Activated T-cell treated with anti-CD3 and anti-CD28 coated beads, Interleukin-2, amount 50 U/mL, for 72 hours (primary cell): ENCODE data around the gene CACNA2D2. TPM values are rescaled to one million over a fixed set of nuclear protein-coding genes. Genes with fewer than 3 reads are reported as not detected.

Source experiments
- ATAC-seq, 2 donors: fragments of 150-1000 bp; cut with Tn5 transposase; replicated peaks in 1 of 2; 2 replicates each; pipeline ENCODE4 v1.10.0; 2021; ENCODE audit warnings: moderate library complexity in 2 of 2, mild to moderate bottlenecking in 1 of 2
- DNase-seq, 2 donors: peaks; one replicate each; pipeline ENCODE4 v3.0.0; 2021 to 2022; ENCODE audit warnings: mixed read lengths in 1 of 2
- H3K27ac Mint-ChIP-seq: one replicate; pipeline ENCODE4 v1.8.0; 2022; ENCODE audit warnings: mild to moderate bottlenecking, moderate library complexity, mixed read lengths
- H3K27me3 Mint-ChIP-seq: one replicate; pipeline ENCODE4 v1.8.0; 2022; ENCODE audit warnings: low read depth, mixed read lengths
- H3K36me3 Mint-ChIP-seq, 2 donors: one replicate each; pipeline ENCODE4 v1.8.0; 2022; ENCODE audit warnings: mixed read lengths in 2 of 2, mild to moderate bottlenecking in 1 of 2; ENCODE audit not compliant: insufficient read depth in 2 of 2
- H3K4me1 Mint-ChIP-seq: one replicate; pipeline ENCODE4 v1.8.0; 2022; ENCODE audit warnings: low read depth, mixed read lengths
- H3K4me3 Mint-ChIP-seq, 2 donors: one replicate each; pipeline ENCODE4 v1.8.0; 2022; ENCODE audit warnings: mild to moderate bottlenecking in 2 of 2, mixed read lengths in 2 of 2, moderate library complexity in 2 of 2
- H3K9me3 Mint-ChIP-seq, 2 donors: one replicate each; pipeline ENCODE4 v1.8.0; 2022; ENCODE audit warnings: mixed read lengths in 2 of 2
- total RNA-seq, 2 donors: library from RNA; stranded (reverse); gene quantifications; one replicate each; pipeline ENCODE4 v1.2.3, GENCODE V29; 2022

Gene CACNA2D2
- total RNA-seq, 2 donors from 2014 or later: 3.3 to 5.4 TPM

DNA sequence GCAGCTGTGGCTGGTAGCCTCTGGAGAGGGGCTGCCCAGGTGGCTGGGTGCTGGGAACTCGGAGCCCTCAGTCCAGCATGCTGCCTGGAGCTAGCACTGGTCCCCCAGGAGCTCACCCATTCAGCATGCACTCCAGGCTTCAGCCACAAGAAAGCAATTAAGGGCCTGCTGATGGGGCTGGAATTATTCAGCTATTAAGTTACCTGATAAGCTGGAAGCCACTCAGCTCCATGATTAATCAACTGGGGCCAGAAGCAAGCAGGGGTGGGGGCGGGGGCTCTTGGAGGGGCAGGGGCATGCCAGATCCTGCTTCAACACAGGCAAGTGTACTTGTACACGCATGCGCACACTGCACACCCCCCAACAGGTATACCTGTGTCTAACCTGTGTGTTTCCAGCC is 122.1 kb downstream of the CACNA2D2 start:
- H3K4me1 Mint-ChIP-seq: no peaks in the 10 kb centered on the region
- H3K4me3 Mint-ChIP-seq: no peak overlapping the region
- H3K27ac Mint-ChIP-seq: no peak overlapping the region
- H3K9me3 Mint-ChIP-seq: no peaks in the 10 kb centered on the region
- no peak for DNase-seq
- no peak for ATAC-seq
- no peaks in the 10 kb centered on the region for H3K27me3 Mint-ChIP-seq
- H3K36me3 Mint-ChIP-seq: no peaks in the 10 kb centered on the region

DNA sequence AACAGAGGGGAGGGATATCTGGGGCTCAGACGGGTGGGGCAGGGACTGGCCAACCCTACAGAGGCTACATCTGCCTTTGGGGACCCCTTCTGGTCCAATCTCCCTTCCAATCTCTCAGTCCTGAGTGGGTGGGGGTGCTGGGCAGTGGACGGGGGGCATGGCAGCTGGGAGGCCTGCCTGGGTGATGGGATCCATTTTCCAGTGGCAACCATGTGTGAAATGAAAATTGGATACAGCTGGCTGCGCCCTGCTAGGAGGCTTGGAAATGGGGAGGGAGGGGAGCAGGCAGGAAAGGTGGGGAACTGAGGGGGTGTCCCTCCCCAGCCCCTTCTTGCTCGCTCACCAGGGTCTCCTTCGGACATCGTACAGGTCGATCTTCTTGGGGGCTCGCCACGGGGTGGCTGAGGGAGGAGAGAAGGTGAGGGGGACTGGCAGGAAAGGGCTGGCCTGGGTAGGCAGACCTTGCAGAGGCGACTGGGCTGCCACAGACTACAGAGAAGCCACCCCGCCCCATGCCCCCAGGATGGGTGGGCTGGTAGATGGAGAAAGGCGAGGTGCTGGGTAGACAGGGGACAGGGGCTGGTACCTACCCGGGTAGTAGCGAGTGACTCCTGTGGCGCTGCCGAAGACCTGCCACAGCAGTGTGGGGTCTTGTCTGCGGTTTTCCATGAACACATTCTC is 122.9 kb downstream of the CACNA2D2 start:
- H3K27me3 Mint-ChIP-seq: no peaks in the 10 kb centered on the region
- H3K9me3 Mint-ChIP-seq: no peaks in the 10 kb centered on the region
- ATAC-seq (no peak), DNase-seq (no peak)
- no peaks in the 10 kb centered on the region for H3K36me3 Mint-ChIP-seq
- H3K4me3 Mint-ChIP-seq: no peak overlapping the region
- H3K4me1 Mint-ChIP-seq: no peaks in the 10 kb centered on the region
- H3K27ac Mint-ChIP-seq: no peak overlapping the region

DNA sequence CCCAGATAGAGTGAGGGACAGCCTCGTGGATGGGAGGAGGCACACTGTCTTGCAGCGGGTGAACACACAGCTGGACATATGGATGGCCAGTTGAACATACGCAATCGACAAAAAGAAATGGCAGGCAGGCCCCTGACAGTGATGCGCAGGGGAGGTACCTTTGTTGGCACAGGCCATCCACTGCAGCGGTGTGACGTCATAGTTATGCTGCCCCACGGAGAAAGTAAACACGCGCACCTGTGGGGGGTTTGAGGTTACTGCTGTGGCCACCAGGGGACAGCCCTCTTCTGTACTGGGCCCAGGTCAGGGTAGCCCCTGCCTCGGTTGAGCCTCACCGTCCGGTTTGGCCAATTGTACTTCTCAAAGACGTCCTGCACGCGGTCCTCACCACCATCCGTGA is 124.7 kb downstream of the CACNA2D2 start:
- no peaks in the 10 kb centered on the region for H3K9me3 Mint-ChIP-seq
- DNase-seq (no peak), ATAC-seq (no peak)
- no peaks in the 10 kb centered on the region for H3K4me1 Mint-ChIP-seq
- H3K36me3 Mint-ChIP-seq: no peaks in the 10 kb centered on the region
- no peak overlapping the region for H3K4me3 Mint-ChIP-seq
- H3K27ac Mint-ChIP-seq: no peak overlapping the region
- H3K27me3 Mint-ChIP-seq: no peaks in the 10 kb centered on the region

DNA sequence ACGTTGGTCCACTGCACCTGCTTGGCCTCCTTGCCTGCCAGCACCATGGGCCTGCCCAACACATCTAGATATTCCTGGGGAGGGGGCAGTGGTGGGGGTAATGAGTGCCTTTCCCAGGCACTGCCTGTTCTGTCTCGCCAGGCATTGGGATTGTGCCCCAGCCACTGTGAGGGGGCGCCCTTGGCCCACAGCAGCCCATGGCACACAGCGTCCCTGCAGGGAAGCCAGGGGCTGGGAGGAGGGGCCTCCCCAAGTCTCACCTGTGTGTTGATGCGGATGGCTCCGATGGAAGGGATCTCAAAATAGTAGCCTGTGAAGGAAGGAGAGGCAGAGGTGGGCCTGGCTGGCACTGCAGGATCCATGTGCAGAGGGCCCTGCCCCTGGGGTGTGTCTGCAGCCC is 125.4 kb downstream of the CACNA2D2 start:
- Mint-ChIP-seq H3K9me3 (no peaks in the 10 kb centered on the region), H3K27me3 (no peaks in the 10 kb centered on the region), H3K4me3 (no peak overlapping the region), H3K4me1 (peaks cover 1% of the 10 kb centered on the region), H3K36me3 (no peaks in the 10 kb centered on the region), H3K27ac (no peak overlapping the region)
- no peak for ATAC-seq
- DNase-seq: no peak

DNA sequence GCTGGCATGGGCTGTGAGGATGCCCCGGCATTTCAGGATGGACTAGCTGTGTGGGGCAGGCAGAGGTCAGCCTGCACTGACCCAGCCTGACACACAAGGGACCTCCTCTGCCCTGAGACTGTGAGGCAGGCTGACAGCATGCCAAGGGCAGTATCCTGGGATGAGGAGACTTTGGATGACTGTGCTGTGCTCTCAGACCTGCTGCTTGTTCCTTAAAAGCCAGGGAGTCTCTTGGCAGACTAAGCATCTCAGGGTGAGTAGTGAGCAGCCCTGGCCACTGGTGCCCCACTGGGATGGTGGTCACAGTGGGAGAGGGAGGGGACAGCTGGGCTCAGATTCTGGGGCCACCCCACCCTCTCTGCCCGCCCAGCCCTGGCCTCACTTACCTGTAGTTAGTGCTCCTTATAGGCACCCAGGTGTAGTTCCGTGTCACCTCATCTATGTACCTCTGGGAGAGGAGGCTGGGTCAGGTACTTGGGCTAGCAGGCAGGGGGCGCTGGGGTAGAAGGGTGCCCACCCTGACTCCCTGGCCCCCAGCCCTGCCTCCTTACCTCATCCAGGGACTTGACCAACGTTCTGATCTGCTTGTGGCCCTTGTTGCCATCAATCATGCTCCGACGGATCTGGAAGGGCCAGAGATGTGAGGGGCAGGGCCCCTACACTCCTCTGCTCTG is 128.0 kb downstream of the CACNA2D2 start:
- ATAC-seq: no peak
- H3K36me3 Mint-ChIP-seq: no peaks in the 10 kb centered on the region
- no peaks in the 10 kb centered on the region for H3K27me3 Mint-ChIP-seq
- no peak for DNase-seq
- H3K4me3 Mint-ChIP-seq: no peak overlapping the region
- no peak overlapping the region for H3K27ac Mint-ChIP-seq
- H3K4me1 Mint-ChIP-seq: peaks cover 7% of the 10 kb centered on the region
- H3K9me3 Mint-ChIP-seq: no peaks in the 10 kb centered on the region

DNA sequence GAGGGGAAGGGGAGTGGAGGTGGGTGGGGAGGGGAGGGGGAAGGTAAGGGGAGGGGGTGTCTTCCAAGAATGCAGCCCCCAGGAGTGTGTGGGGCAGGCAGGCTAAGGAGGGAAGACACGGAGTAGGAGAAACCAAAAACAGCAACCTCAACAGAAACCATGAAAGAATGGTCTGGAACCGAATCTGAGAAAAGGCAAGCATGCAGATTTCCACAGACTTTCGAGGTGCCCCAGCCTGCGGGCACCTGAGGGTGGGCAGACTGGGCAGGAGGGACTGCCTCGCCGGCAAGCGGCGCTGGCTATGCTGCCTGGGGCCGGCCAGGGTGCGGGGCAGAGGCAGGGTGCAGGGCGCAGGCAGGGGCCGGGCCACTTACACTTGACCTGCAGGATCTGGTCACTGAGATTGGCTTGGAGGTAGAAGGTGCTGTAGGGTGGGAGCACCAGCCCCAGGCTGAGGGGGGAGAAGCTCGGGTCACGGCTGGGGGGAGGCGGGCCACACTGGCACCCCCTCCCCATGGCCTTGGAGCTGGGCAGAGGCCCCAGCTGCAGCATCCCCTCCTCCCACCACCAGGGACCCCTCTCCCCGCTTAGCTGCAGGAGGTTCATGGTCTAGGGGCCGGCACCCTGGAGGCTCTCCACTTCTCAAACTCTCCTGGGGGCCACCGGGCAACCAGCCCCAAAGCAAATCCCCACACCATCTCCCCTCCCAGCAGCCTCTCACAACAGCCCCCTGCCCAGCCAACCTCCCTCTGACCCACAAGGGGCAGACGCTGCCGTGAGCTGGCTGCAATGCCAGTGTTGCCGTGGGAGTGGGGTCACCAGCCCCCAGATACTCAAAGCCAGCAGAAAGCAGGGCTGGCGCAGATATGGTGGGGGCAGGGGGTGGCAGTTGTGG is 128.8 kb downstream of the CACNA2D2 start:
- Mint-ChIP-seq H3K4me1 (peaks cover 7% of the 10 kb centered on the region), H3K27me3 (no peaks in the 10 kb centered on the region), H3K4me3 (no peak overlapping the region), H3K9me3 (no peaks in the 10 kb centered on the region), H3K36me3 (no peaks in the 10 kb centered on the region), H3K27ac (no peak overlapping the region)
- DNase-seq (no peak), ATAC-seq (no peak)

DNA sequence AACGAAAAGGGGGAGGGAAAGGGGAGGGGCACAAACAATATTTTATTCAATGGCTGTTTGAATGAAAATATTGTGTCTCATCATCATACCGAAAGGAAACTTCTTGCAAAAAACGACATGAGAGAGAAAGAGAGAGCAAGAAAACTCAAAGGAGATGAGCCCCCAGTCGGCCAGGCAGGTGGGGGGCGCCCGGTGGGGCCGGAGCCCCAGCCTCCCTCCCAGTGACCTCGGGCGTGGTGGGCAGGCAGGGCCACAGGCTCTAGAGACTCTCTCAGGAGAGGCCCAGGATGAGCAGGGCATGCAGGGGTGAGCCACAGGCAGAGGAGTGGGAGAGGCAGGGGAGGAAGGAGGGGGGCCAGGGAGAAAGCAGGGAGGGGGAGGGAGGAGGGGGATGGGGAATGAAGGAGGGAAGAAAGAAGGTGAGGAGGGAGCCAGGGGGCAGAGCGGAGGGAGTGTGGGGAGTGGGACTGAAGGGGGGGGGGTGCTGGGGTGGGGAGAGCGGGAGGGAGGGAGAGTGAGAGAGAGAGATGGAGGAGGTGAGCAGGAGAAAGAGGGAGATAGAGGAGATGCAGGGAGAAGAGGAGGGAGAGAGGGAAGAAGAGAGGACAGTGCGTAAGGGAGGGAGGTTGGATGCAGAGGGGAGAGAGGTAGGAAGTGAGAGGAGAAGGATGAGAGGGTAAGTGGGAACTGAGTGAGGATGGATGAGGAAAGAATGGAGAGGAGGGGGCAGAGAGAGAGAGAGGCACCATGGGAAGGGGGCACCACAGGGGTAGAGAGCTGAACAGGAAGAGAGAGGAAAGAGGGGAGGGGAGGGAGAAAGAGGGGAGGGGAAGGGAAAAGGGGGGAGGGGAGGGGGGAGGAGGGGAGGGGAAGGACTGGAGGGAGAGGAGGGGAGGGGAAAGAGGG is 130.0 kb downstream of the CACNA2D2 start:
- no peaks in the 10 kb centered on the region for H3K36me3 Mint-ChIP-seq
- H3K27me3 Mint-ChIP-seq: no peaks in the 10 kb centered on the region
- no peaks in the 10 kb centered on the region for H3K9me3 Mint-ChIP-seq
- peaks cover 7% of the 10 kb centered on the region for H3K4me1 Mint-ChIP-seq
- no peak overlapping the region for H3K27ac Mint-ChIP-seq
- no peak overlapping the region for H3K4me3 Mint-ChIP-seq
- no peak for ATAC-seq
- no peak for DNase-seq

DNA sequence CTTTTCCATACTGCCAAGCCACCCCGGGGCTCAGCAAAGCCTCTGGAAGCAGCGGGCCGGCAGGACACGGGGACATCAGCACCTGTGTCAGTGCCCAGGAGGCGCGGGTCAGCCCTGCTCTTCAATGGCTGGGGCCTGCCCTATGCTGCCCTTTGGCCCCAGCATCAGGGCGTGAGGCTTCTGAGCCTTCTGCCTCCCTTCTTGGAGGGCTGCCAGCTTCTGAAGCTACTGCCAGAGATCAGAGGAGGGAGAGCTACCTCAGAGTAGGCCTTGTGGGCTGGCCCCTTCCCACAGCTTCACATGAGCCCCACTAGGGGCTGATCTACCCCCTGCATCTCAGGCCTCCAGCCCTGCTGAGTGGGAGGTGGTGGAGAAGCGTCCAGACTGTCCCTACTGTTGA is 131.1 kb downstream of the CACNA2D2 start:
- DNase-seq (no peak), ATAC-seq (no peak)
- Mint-ChIP-seq H3K27me3 (no peaks in the 10 kb centered on the region), H3K4me3 (no peak overlapping the region), H3K27ac (no peak overlapping the region), H3K9me3 (no peaks in the 10 kb centered on the region), H3K4me1 (peaks cover 7% of the 10 kb centered on the region), H3K36me3 (no peaks in the 10 kb centered on the region)

DNA sequence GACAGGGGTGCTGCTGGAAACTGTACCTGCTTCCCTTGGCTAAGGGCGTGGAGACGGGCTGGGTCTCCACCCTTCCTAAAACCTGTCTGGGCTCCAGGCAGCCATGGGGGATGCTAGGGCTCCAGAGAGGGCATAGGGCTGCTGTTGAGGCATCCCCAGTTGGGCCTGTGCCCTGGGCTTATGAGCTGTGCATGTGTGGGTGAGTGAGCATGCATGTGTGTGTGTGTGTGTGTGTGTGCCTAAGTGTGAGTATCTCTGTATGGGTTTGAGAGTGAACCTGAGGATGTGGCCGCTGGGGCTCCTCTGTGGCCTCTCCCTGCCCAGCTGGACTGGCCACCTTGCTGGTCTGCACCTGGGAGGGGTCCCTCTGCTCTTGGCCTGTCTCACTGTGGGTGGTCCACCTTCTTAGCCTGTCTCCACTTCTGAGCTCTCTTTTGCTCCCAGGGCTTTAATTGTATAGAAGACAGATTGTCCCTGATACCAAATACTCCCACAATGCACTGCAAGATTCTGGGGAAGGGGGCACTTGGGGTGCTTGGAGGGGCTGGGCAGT is 132.2 kb downstream of the CACNA2D2 start:
- Mint-ChIP-seq H3K27ac (no peak overlapping the region), H3K4me3 (no peak overlapping the region), H3K27me3 (no peaks in the 10 kb centered on the region), H3K36me3 (no peaks in the 10 kb centered on the region), H3K9me3 (no peaks in the 10 kb centered on the region), H3K4me1 (peaks cover 9% of the 10 kb centered on the region)
- ATAC-seq: no peak
- no peak for DNase-seq

DNA sequence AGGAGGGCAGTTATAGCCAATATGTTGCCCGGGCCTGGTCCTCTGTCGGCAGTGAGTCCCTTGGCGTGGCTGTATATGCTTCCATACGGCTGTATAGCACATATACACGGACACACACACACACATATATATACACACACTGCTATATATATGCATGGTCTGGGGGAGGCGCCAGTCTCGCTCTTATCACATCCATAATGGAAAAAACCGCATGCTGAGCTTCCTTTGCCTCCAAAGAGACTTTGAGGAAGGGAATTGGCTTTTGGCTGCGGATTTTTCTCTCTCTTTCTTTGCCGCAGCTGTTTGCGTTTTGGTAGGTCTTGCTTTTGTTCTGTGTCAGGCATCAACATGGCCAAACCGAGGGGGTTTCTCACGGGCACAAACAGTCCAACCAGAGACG is 132.8 kb downstream of the CACNA2D2 start:
- Mint-ChIP-seq H3K27ac (no peak overlapping the region), H3K36me3 (no peaks in the 10 kb centered on the region), H3K9me3 (no peaks in the 10 kb centered on the region), H3K4me1 (peaks cover 15% of the 10 kb centered on the region), H3K4me3 (no peak overlapping the region), H3K27me3 (no peaks in the 10 kb centered on the region)
- DNase-seq: no peak
- ATAC-seq: no peak

DNA sequence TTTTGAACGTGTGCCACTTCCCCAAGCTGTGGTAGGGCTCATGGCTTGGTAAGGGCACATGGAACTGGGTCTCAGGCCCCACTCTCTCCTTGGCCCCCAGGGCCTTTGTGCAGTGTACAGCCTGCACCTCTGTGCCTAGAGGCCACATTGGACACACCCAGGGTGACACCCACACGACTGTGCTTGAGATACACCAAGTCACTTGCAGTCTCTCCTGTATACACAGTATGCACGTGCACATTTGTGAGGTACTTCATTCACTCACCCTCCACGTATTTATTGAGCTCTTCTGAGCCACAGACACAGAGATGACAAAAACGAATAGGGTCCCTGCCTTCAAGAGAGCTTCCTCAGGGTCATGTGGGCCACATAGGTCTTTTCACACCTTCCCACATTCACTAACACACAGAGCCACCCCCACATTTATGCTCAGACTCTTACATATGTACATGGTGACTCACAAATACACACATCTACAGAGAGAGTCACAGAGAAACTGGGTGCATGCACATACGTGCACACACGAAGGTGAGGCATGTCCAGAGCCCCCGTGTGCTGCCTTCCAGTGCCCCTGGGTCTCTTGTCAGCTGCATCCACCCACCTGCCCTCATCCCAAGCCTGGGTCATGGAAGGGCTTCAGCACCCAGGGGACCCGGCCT is 134.3 kb downstream of the CACNA2D2 start:
- ATAC-seq (no peak), DNase-seq (no peak)
- Mint-ChIP-seq H3K4me3 (no peak overlapping the region), H3K9me3 (no peaks in the 10 kb centered on the region), H3K27ac (no peak overlapping the region), H3K27me3 (no peaks in the 10 kb centered on the region), H3K36me3 (no peaks in the 10 kb centered on the region), H3K4me1 (peaks cover 24% of the 10 kb centered on the region)

DNA sequence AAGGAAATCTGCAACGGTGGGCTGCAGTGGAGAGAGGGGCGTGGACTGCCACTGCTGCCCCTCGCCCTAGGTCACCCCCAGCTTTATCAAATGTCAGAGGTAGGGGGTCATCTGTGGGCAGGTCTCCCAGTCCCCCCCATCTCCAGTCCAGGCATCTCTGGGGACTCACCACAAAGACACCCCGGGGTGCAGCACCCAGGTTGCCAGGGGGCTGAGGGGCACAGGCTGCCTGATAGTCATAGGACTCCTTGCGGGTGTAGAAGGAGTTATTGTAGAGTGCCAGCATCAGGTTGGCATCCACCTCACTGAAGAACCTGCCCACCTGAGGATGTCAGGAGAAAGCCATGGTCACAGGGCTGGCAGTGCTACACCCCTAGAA is 137.6 kb downstream of the CACNA2D2 start:
- no peak for DNase-seq
- H3K9me3 Mint-ChIP-seq: no peaks in the 10 kb centered on the region
- no peak overlapping the region for H3K27ac Mint-ChIP-seq
- H3K4me3 Mint-ChIP-seq: peak overlapping the region; percentile 89 to 94
- ATAC-seq: no peak
- H3K36me3 Mint-ChIP-seq: no peaks in the 10 kb centered on the region
- H3K27me3 Mint-ChIP-seq: no peaks in the 10 kb centered on the region
- peaks cover 17% of the 10 kb centered on the region for H3K4me1 Mint-ChIP-seq
